ENCODE results near the gene C6orf118. TPM values are rescaled to one million over a fixed set of nuclear protein-coding genes. Genes with fewer than 3 reads are reported as not detected.

Gene C6orf118
- 0.29 TPM in 1 of 2 replicates, not detected in the other for total RNA-seq (2014; rRNA removed; shearing (Covaris generic))

GRCh38 chr6:165308926-165309731 lies at the start of gene C6orf118:
Gene C6orf118 (minus strand): TSS chr6:165309605. CDS start chr6:165309586, 19 bp downstream.
- peak; percentile 62 for DNase-seq (ENCODE audit: low spot score)

GRCh38 chr6:165345700-165346099 lies 36.3 kb upstream of the C6orf118 start:
- DNase-seq (ENCODE audit: low spot score), result no peak

GRCh38 chr6:165340532-165340931 lies 31.1 kb upstream of the C6orf118 start:
- DNase-seq (ENCODE audit: low spot score), result no peak

- DNase-seq (ENCODE audit: low spot score), result no peak
These were observed 16.2 kb upstream of the C6orf118 start for GRCh38 chr6:165325609-165326008.

GRCh38 chr6:165321555-165322145 lies 12.2 kb upstream of the C6orf118 start:
- no peak for DNase-seq (ENCODE audit: low spot score)

- DNase-seq (ENCODE audit: low spot score), result no peak
These were observed 11.7 kb upstream of the C6orf118 start for GRCh38 chr6:165321150-165321549.

- DNase-seq (ENCODE audit: low spot score), result no peak
These were observed 8.3 kb upstream of the C6orf118 start for GRCh38 chr6:165317723-165318122.

GRCh38 chr6:165306955-165307354 lies 2.5 kb downstream of the C6orf118 start:
- no peak for DNase-seq (ENCODE audit: low spot score)

- DNase-seq (ENCODE audit: low spot score), result no peak
These were observed 7.8 kb downstream of the C6orf118 start for GRCh38 chr6:165301372-165302246.

- DNase-seq (ENCODE audit: low spot score), result no peak
These were observed 8.9 kb downstream of the C6orf118 start for GRCh38 chr6:165300422-165300936.

GRCh38 chr6:165298875-165299274 lies 10.5 kb downstream of the C6orf118 start:
- no peak for DNase-seq (ENCODE audit: low spot score)

- DNase-seq (ENCODE audit: low spot score), result no peak
These were observed 11.0 kb downstream of the C6orf118 start for GRCh38 chr6:165298402-165298801.

GRCh38 chr6:165292657-165293056 lies 16.7 kb downstream of the C6orf118 start:
- no peak for DNase-seq (ENCODE audit: low spot score)

GRCh38 chr6:165274611-165275010 lies 34.8 kb downstream of the C6orf118 start:
- DNase-seq (ENCODE audit: low spot score), result no peak

- no peak for DNase-seq (ENCODE audit: low spot score)
These were observed 36.8 kb downstream of the C6orf118 start for GRCh38 chr6:165272585-165272984.

GRCh38 chr6:165268987-165269386 lies 40.4 kb downstream of the C6orf118 start:
- DNase-seq (ENCODE audit: low spot score), result no peak

- DNase-seq (ENCODE audit: low spot score), result no peak
These were observed 42.8 kb downstream of the C6orf118 start for GRCh38 chr6:165266621-165267020.

GRCh38 chr6:165266191-165266590 lies 43.2 kb downstream of the C6orf118 start:
- DNase-seq (ENCODE audit: low spot score), result no peak

GRCh38 chr6:165260462-165260861 lies 48.9 kb downstream of the C6orf118 start:
- DNase-seq (ENCODE audit: low spot score), result no peak

GRCh38 chr6:165249808-165250207 lies 59.6 kb downstream of the C6orf118 start:
- DNase-seq (ENCODE audit: low spot score), result no peak

GRCh38 chr6:165245701-165246100 lies 63.7 kb downstream of the C6orf118 start:
- peak; percentile 10 for DNase-seq (ENCODE audit: low spot score)

- peak; percentile 6 for DNase-seq (ENCODE audit: low spot score)
These were observed 64.1 kb downstream of the C6orf118 start for GRCh38 chr6:165245287-165245686.

Data from A172 (cell line).